PC-3 (cell line): ENCODE results near the gene ASPSCR1. TPM values are rescaled to one million over a fixed set of nuclear protein-coding genes. Genes with fewer than 3 reads are reported as not detected.

ENCODE experiments used
- ATAC-seq: fragments of 200-7000 bp; cut with Tn5 transposase; 2 replicates; pipeline ENCODE4 v1.9.1; 2020; ENCODE audit warnings: mild to moderate bottlenecking, moderate library complexity
- BruUV-seq: library from RNA; stranded (reverse); fragments of 400-500 nt; replicated peaks from 2 replicates; lab custom pipeline; 2021; lab: Mats Ljungman, UMichigan
- CTCF ChIA-PET: fragments of 300-600 bp; sonication (Branson Sonifier 250); formaldehyde crosslinking; loops from one replicate; lab custom pipeline; 2022; ENCODE audit warnings: antibody characterized with exemption; lab: Charles Lee
- POLR2A ChIA-PET: fragments of 300-600 bp; sonication (Branson Sonifier 250); formaldehyde crosslinking; loops from one replicate; lab custom pipeline; 2022; ENCODE audit warnings: antibody characterized with exemption; ENCODE audit not compliant: unreplicated experiment; lab: Charles Lee
- DNase-seq: peaks from one replicate; pipeline ENCODE4 v3.0.0-alpha.2; 2015
- H2AFZ ChIP-seq: fragments of 300-600 bp; sonication (generic); 2 replicates; pipeline ENCODE4 v1.6.0; 2016; ENCODE audit warnings: antibody characterized with exemption, low read length
- H3F3A ChIP-seq: fragments of 300-600 bp; sonication (generic); one replicate; pipeline ENCODE4 v1.6.0; 2017; ENCODE audit warnings: antibody characterized with exemption, low read length, control low read depth, mild to moderate bottlenecking; ENCODE audit not compliant: unreplicated experiment
- H3K27ac ChIP-seq: fragments of 300-600 bp; sonication (generic); 2 replicates; pipeline ENCODE4 v1.5.1; 2016; ENCODE audit warnings: mild to moderate bottlenecking, low read length
- H3K27me3 ChIP-seq: fragments of 300-600 bp; sonication (generic); 2 replicates; pipeline ENCODE4 v1.6.1; 2016; ENCODE audit warnings: low read length, mixed read lengths
- H3K36me3 ChIP-seq: fragments of 300-600 bp; sonication (generic); 2 replicates; pipeline ENCODE4 v1.6.1; 2016; ENCODE audit warnings: low read depth, mixed run types, low read length, mixed read lengths
- H3K4me1 ChIP-seq: fragments of 300-600 bp; sonication (generic); 2 replicates; pipeline ENCODE4 v1.5.1; 2016; ENCODE audit warnings: low read length; ENCODE audit not compliant: insufficient read depth
- H3K4me2 ChIP-seq: fragments of 300-600 bp; sonication (generic); 2 replicates; pipeline ENCODE4 v1.6.0; 2016; ENCODE audit warnings: low read length
- H3K4me3 ChIP-seq: fragments of 300-600 bp; sonication (generic); 2 replicates; pipeline ENCODE4 v1.5.1; 2016; ENCODE audit warnings: mild to moderate bottlenecking, low read length, mixed read lengths
- H3K79me2 ChIP-seq: fragments of 300-600 bp; sonication (generic); 2 replicates; pipeline ENCODE4 v1.6.1; 2017; ENCODE audit warnings: low read length, mixed read lengths
- H3K9ac ChIP-seq: fragments of 300-600 bp; sonication (generic); 2 replicates; pipeline ENCODE4 v1.6.0; 2016; ENCODE audit warnings: mild to moderate bottlenecking, low read length
- H3K9me2 ChIP-seq: fragments of 300-600 bp; sonication (generic); replicated peaks from 2 replicates; pipeline ENCODE4 v1.6.1; 2016; ENCODE audit warnings: mixed run types, low read length, mixed read lengths
- H3K9me3 ChIP-seq: fragments of 300-600 bp; sonication (generic); 2 replicates; pipeline ENCODE4 v1.6.1; 2016; ENCODE audit warnings: low read length, mixed read lengths
- H4K20me1 ChIP-seq: fragments of 300-600 bp; sonication (generic); 2 replicates; pipeline ENCODE4 v1.6.1; 2016; ENCODE audit warnings: low read length, mixed read lengths
- EZH2 ChIP-seq: fragments of 300-600 bp; sonication (generic); IDR thresholded peaks from one replicate; pipeline ENCODE4 v1.6.1; 2017; ENCODE audit warnings: antibody characterized with exemption, mild to moderate bottlenecking, low read length; ENCODE audit not compliant: unreplicated experiment
- EZH2phosphoT487 ChIP-seq: fragments of 300-600 bp; sonication (generic); IDR thresholded peaks from 2 replicates; pipeline ENCODE4 v1.6.1; 2018; ENCODE audit warnings: mild to moderate bottlenecking, antibody characterized with exemption, low read length, borderline replicate concordance
- intact Hi-C: fragments of 100-400 bp; cut with micrococcal nuclease; formaldehyde crosslinking; loops from 2 replicates; pipeline ENCODE4 v1.9.0; 2023
- total RNA-seq: library from RNA; depleted of rRNA; stranded (reverse); fragments of >200 nt; gene quantifications from 2 replicates; pipeline ENCODE4 v1.2.3, GENCODE V29; 2014
- TF ChIP-seq, protein P1 (sequence below): fragments of 300-600 bp; sonication (generic); conservative IDR thresholded peaks from 2 replicates; pipeline ENCODE4 v1.5.1; 2017; ENCODE audit warnings: antibody characterized with exemption, low read depth, mild to moderate bottlenecking, low read length

ASPSCR1 gene
- total RNA-seq, 1 experiment from 2014 or later = 31.5 TPM

DNA sequence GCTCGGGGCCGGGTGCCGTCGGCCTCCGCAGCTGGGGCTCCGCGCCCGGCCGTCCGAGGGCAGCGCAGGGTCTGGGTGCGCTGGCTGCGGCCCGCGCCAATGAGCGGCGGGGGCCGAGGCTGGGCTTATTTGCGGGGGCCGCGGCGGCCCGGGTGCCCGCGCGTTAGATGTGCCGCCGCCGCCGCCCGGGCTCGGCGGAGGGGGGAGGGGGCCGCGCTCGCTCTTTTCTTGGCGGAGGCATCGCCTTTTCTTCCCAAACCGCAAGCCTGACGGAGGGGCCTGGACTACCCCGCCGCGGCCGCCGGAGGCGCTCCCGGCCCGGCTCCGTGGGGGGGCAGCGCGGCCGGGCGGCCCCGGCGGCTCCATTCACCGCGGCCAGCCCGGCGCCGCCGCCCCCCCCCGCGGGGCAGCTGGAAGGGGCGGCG is 16.3 kb upstream of the ASPSCR1 start, which contains the start of gene NOTUM:
Gene NOTUM (minus strand): TSS at position 101 of the 425 bp plus-strand sequence. CDS start 278 bp downstream, outside the sequence.
- no TSS peak for BruUV-seq
- intact Hi-C loops = no loop called here
- ATAC-seq = peak; percentile 16; the same call in 1 of the 2 replicates
- no peaks in the 10 kb centered on the region for H3K36me3 ChIP-seq
- H3K9me2 ChIP-seq = no peaks in the 10 kb centered on the region
- peak within 1 kb of the TSS; percentile 78 for H3K4me2 ChIP-seq
- peak within 1 kb of the TSS; percentile 79 for H2AFZ ChIP-seq
- H4K20me1 ChIP-seq = no peaks in the 10 kb centered on the region
- H3K4me1 ChIP-seq = no peaks in the 10 kb centered on the region
- H3K27me3 ChIP-seq = peaks cover 22% of the 10 kb centered on the region
- H3K27ac ChIP-seq = no peak within 1 kb of the TSS
- ChIA-PET POLR2A (no interaction called here), CTCF (no interaction called here)
- H3K79me2 ChIP-seq = no peaks in the 10 kb centered on the region
- peak; percentile 35 for DNase-seq
- H3K4me3 ChIP-seq = peak within 1 kb of the TSS; percentile 52
- H3K9ac ChIP-seq = no peak within 1 kb of the TSS
- H3F3A ChIP-seq = no peaks in the 10 kb centered on the region
- TF ChIP-seq EZH2phosphoT487 (no peak), EZH2 (no peak)
- TF ChIP-seq, protein P1, sequence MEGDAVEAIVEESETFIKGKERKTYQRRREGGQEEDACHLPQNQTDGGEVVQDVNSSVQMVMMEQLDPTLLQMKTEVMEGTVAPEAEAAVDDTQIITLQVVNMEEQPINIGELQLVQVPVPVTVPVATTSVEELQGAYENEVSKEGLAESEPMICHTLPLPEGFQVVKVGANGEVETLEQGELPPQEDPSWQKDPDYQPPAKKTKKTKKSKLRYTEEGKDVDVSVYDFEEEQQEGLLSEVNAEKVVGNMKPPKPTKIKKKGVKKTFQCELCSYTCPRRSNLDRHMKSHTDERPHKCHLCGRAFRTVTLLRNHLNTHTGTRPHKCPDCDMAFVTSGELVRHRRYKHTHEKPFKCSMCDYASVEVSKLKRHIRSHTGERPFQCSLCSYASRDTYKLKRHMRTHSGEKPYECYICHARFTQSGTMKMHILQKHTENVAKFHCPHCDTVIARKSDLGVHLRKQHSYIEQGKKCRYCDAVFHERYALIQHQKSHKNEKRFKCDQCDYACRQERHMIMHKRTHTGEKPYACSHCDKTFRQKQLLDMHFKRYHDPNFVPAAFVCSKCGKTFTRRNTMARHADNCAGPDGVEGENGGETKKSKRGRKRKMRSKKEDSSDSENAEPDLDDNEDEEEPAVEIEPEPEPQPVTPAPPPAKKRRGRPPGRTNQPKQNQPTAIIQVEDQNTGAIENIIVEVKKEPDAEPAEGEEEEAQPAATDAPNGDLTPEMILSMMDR = no peak
- H3K9me3 ChIP-seq = no peaks in the 10 kb centered on the region

DNA sequence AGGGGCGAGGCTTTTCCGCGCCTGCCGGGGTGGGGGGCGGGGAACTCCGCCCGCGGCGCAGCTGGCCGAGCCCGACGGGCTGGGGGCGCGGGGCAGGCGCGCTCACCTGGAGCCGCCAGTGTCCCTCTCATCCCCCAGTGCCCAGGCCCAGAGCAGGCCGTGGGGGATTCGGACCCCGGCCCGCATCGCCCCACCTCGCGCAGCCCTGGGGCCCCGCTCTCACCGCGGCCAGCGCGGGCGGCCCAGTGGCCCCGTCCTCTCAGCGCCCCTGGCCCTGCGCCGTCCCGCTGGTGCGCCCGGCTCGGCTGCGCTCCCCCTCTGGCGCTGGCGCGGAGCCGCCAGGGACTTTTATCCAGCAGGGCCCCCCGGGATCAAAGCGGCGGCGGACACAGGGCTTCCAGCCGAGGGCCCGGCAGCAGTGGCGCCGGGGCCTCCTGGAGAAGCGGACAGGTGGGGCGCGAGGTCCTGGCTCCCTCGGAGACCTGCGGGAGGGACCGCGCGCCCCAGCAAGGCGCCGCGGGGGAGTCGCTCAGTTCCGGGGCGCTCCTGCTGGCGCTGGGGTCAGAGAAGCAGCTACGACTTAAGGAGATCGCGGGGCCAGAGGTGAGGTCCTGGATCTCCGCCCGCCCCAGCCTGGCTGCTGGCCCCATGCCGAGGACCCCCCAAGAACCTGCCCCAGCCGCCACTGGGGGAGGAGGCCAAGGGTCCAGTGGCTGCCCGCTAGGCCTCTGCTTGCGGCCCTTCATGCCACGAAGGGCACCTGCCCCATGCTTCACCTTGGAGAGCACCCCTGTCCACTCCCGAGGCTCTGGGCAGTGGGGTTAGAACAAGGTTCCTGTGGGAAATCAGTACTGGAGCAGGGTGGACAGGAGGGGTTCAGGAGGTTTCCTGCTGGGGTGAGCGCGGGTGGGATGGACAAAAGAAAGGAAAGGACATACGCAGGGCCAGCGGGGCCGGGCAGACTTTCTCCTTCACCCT is 15.6 kb upstream of the ASPSCR1 start:
- ATAC-seq (no peak), DNase-seq (no peak)
- Histone ChIP-seq H3K4me1 (no peaks in the 10 kb centered on the region), H3K79me2 (no peaks in the 10 kb centered on the region), H2AFZ (no peak overlapping the region), H3K4me3 (no peak overlapping the region), H3K9me3 (no peaks in the 10 kb centered on the region), H3K36me3 (no peaks in the 10 kb centered on the region), H4K20me1 (no peaks in the 10 kb centered on the region), H3K4me2 (no peak overlapping the region), H3K9ac (no peak overlapping the region), H3K9me2 (no peaks in the 10 kb centered on the region), H3K27me3 (peaks cover 22% of the 10 kb centered on the region), H3K27ac (no peak overlapping the region), H3F3A (no peaks in the 10 kb centered on the region)
- TF ChIP-seq EZH2 (no peak), EZH2phosphoT487 (no peak)
- TF ChIP-seq, protein P1 = no peak
- intact Hi-C loops = no loop called here
- POLR2A ChIA-PET = no interaction called here
- BruUV-seq = no TSS peak
- CTCF ChIA-PET = no interaction called here
